ENCODE data around the gene RREB1.

- TF ChIP-seq TAF1 (IDR thresholded peaks at IDR 0.05; ENCODE audit: low read depth, low read length) (no peak), POLR2AphosphoS5 (IDR thresholded peaks at IDR 0.05; ENCODE audit: low read depth, low read length) (no peak), SPI1 (IDR thresholded peaks at IDR 0.05; ENCODE audit: low read depth, low read length) (no peak), POLR2A (IDR thresholded peaks at IDR 0.05; ENCODE audit: low read depth, low read length) (no peak), POU2F2 (IDR thresholded peaks at IDR 0.05; ENCODE audit: low read depth, low read length) (no peak)
These were observed 57.5 kb downstream of the RREB1 start for GRCh38 chr6:7165002-7165889.

All from GM12891 (cell line).